22Rv1 (cell line): ENCODE measurements around the gene CIB2.

Source experiments
- H3K27ac ChIP-seq: fragments of 450-650 bp; 2 replicates; pipeline ENCODE4 v1.5.1; 2017
- CTCF ChIP-seq: fragments of 450-650 bp; IDR thresholded peaks from 2 replicates; pipeline ENCODE4 v1.5.1; 2017; ENCODE audit warnings: mild to moderate bottlenecking
- ZFX ChIP-seq: fragments of 450-650 bp; IDR thresholded peaks from 2 replicates; pipeline ENCODE4 v1.6.1; 2017; ENCODE audit warnings: antibody characterized with exemption, borderline replicate concordance

Gene CIB2

GRCh38 chr15:78063970-78064385, 67.3 kb downstream of the CIB2 start:
- TF ChIP-seq CTCF (no peak), ZFX (no peak)
- H3K27ac ChIP-seq = no peak overlapping the region

GRCh38 chr15:78063217-78063616, 68.0 kb downstream of the CIB2 start:
- TF ChIP-seq CTCF (no peak), ZFX (no peak)
- no peak overlapping the region for H3K27ac ChIP-seq

GRCh38 chr15:78061963-78062427, 69.2 kb downstream of the CIB2 start:
- no peak overlapping the region for H3K27ac ChIP-seq
- TF ChIP-seq CTCF (no peak), ZFX (no peak)

GRCh38 chr15:78060232-78060631, 71.0 kb downstream of the CIB2 start:
- peak overlapping the region; percentile 41 for H3K27ac ChIP-seq
- TF ChIP-seq ZFX (no peak), CTCF (no peak)

- no peak for TF ChIP-seq CTCF
- TF ChIP-seq ZFX = no peak
- H3K27ac ChIP-seq = no peak overlapping the region
These were observed 72.0 kb downstream of the CIB2 start for GRCh38 chr15:78059110-78059839.

- TF ChIP-seq CTCF = no peak
- no peak overlapping the region for H3K27ac ChIP-seq
These were observed 72.8 kb downstream of the CIB2 start for GRCh38 chr15:78058401-78058935.

GRCh38 chr15:78057803-78058202, 73.4 kb downstream of the CIB2 start:
- TF ChIP-seq CTCF = no peak
- TF ChIP-seq ZFX = no peak
- no peak overlapping the region for H3K27ac ChIP-seq
